Thymus (tissue), 11 donors: Measurements from ENCODE around the gene CCDC85B. TPM values are rescaled to one million over a fixed set of nuclear protein-coding genes. Genes with fewer than 3 reads are reported as not detected.

Experiments
- DNase-seq, 9 donors: peaks; one replicate each; pipeline ENCODE4 v3.0.0-alpha.2; 2013; ENCODE audit warnings: low spot score in 9 of 9, low read depth in 6 of 9, missing footprints in 1 of 9
- H3K27ac ChIP-seq, 2 donors: one replicate each; pipeline ENCODE4 v1.5.1; 2013; ENCODE audit warnings: control low read depth in 1 of 2, low read depth in 1 of 2, low read length in 1 of 2, mild to moderate bottlenecking in 1 of 2, moderate library complexity in 1 of 2
- H3K27me3 ChIP-seq, 2 donors: one replicate each; pipeline ENCODE4 v1.5.1; 2013; ENCODE audit warnings: low read length in 1 of 2; ENCODE audit not compliant: control insufficient read depth in 2 of 2, insufficient read depth in 1 of 2
- H3K36me3 ChIP-seq, 2 donors: one replicate each; pipeline ENCODE4 v1.5.1; 2013; ENCODE audit warnings: low read length in 1 of 2, mild to moderate bottlenecking in 1 of 2, moderate library complexity in 1 of 2; ENCODE audit not compliant: control insufficient read depth in 2 of 2, insufficient read depth in 2 of 2
- H3K4me1 ChIP-seq, 2 donors: one replicate each; pipeline ENCODE4 v1.5.1; 2013; ENCODE audit warnings: low read length in 2 of 2; ENCODE audit not compliant: control insufficient read depth in 2 of 2, insufficient read depth in 2 of 2
- H3K4me3 ChIP-seq, 2 donors: one replicate each; pipeline ENCODE4 v1.5.1; 2013; ENCODE audit warnings: low read length in 2 of 2, control low read depth in 1 of 2, mild to moderate bottlenecking in 1 of 2
- H3K9me3 ChIP-seq, 2 donors: one replicate each; pipeline ENCODE4 v1.5.1; 2013; ENCODE audit warnings: low read length in 1 of 2, mild to moderate bottlenecking in 1 of 2; ENCODE audit not compliant: control insufficient read depth in 2 of 2, insufficient read depth in 1 of 2
- WGBS: extraction: QIAGEN DNeasy Blood & Tissue Kit; methylation state at CpG from one replicate; pipeline ENCODE4 v1.1.7; 2013; 5-methylcytosine and 5-hydroxymethylcytosine counted together
- polyA plus RNA-seq: library from polyadenylated mRNA; stranded (reverse); fragments of 200-250 nt; gene quantifications from one replicate; pipeline ENCODE4 v1.2.3, GENCODE V29; 2013
- total RNA-seq: library from RNA; stranded (reverse); fragments of 120-200 nt; gene quantifications from one replicate; pipeline ENCODE4 v1.2.4, GENCODE V29; 2013
- donor health status: healthy.

Gene CCDC85B
- total and polyA plus RNA-seq, 2 donors: 20.2 to 30.5 TPM

GRCh38 chr11:65925397-65925796 lies 34.9 kb downstream of the CCDC85B start:
- Histone ChIP-seq H3K9me3 (no peaks in the 10 kb centered on the region), H3K4me3 (no peak overlapping the region), H3K27ac (no peak overlapping the region), H3K36me3 (peaks cover 19 to 31% of the 10 kb centered on the region in 2 donors), H3K4me1 (peaks cover 21 to 32% of the 10 kb centered on the region in 2 donors), H3K27me3 (no peaks in the 10 kb centered on the region)
- whole genome bisulfite sequencing: 97% methylated on average over 2 of the region's 2 CpGs
- DNase-seq: no peak

DNA sequence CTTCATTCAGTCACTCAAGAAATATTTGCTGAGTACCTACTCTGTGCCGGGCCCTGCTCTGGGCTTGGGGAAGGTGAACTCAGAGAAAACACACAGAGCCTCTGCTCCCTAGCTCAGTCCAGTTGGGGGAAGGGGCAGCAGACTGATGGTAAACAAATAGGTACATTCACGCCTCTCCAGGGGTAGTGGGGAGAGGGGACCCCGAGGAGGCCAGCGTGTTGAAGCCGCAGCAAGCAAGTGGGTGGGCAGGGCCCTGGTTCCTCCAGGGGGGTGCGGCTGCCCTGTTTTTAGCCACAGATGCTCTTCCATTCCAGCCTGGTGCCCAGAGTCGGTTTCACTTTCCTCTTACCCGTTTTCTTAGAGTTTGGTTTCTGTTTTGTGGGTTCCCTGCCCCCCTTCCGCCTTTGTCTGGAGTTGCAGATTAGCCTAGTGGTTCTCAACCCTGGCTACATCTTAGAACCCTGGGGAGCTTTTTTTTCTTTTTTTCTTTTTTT lies 37.5 kb downstream of the CCDC85B start:
- H3K4me3 ChIP-seq: peak overlapping the region; percentile 31 to 44
- H3K4me1 ChIP-seq: peaks cover 14 to 37% of the 10 kb centered on the region in 2 donors
- peak; percentile 65 to 96 (median 84) for DNase-seq
- no peaks in the 10 kb centered on the region for H3K9me3 ChIP-seq
- H3K36me3 ChIP-seq: peaks cover 5 to 9% of the 10 kb centered on the region in 2 donors
- peak overlapping the region; percentile 97 to 99 for H3K27ac ChIP-seq
- H3K27me3 ChIP-seq: no peaks in the 10 kb centered on the region
- 8% methylated on average over 9 of the region's 9 CpGs for WGBS

DNA sequence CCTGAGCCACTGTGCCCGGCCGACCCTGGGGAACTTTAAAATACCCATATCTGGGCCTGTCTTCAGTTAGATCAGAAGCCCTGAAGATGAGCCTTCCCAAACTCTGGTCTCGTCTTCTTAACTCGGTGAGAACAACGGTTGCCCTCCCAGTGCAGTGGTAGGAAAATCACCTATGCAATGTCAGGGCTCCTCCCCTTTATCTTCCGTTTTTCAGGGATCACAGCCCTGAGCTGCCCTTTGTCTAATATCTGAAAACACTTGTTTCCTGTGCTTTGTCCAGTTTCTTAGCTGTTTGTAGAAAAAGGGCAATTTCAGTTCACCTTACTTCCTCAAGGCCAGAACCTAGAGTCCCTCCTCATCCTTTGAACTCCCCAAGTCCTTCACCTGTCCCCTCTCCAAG lies 38.2 kb downstream of the CCDC85B start:
- Histone ChIP-seq H3K27ac (peak overlapping the region; percentile 97 to 99), H3K4me1 (peaks cover 14 to 37% of the 10 kb centered on the region in 2 donors), H3K9me3 (no peaks in the 10 kb centered on the region), H3K27me3 (no peaks in the 10 kb centered on the region), H3K4me3 (no peak overlapping the region), H3K36me3 (peaks cover 3 to 4% of the 10 kb centered on the region in 2 donors)
- peak in 1 of 9 donors; percentile 45 for DNase-seq
- 35% methylated on average over 6 of the region's 6 CpGs for WGBS

DNA sequence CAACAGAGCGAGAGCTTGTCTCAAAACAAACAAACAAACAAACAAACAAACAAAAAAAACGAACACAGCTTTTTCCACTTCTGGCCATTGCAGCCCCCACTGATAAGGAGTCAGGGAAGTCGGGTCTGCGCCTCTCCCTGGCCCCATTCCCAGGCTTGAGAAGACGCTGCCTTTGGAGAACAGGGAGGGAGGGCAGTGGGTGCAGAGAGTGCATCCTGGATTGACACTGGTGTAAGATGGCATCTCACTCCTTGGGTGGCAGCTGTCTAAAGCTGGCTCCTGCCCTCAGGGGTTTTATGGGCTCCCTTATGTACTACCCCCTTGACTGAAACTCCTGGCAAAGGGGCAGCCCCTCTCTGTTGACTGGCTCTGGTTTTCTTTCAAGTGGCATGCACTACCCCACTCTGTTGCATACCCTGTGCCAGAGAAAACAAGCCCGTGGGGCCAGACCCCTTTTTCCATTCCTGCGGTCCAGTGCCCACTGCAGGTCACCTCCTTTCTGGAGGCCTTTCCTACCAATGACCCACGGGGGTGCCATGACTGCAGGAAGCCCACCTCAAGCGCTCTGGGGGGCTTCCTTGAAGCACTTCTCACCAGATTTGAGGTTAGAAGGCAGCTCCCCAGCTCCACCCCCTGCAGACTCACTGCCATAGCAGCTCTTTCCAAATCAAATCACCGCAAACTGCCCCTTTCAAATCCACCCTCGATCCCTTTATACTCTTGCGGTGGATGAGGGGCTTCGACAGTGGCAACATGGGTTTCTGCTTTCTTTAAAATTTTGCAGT lies 41.5 kb downstream of the CCDC85B start:
- Histone ChIP-seq H3K27ac (no peak overlapping the region), H3K4me1 (peaks cover 14 to 36% of the 10 kb centered on the region in 2 donors), H3K9me3 (no peaks in the 10 kb centered on the region), H3K4me3 (no peak overlapping the region), H3K27me3 (no peaks in the 10 kb centered on the region), H3K36me3 (no peaks in the 10 kb centered on the region)
- DNase-seq: peak in 1 of 9 donors; percentile 37
- WGBS: 84% methylated on average over 13 of the region's 13 CpGs

DNA sequence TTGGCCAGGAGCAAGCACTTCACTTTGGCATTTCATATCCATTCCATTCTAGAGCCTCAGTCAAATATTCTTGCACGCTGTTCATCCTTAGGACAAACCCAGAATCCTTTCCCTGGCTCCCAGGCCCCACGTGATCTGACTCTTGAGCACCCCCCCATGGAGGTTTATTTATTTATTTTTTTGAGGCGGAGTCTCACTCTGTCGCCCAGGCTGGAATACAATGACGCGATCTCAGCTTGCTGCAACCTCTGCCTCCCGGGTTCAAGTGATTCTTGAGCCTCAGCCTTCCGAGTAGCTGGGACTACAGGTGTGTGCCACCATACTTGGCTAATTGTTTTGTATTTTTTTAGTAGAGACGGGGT lies 42.1 kb downstream of the CCDC85B start:
- Histone ChIP-seq H3K36me3 (no peaks in the 10 kb centered on the region), H3K27ac (no peak overlapping the region), H3K27me3 (no peaks in the 10 kb centered on the region), H3K4me3 (no peak overlapping the region), H3K9me3 (no peaks in the 10 kb centered on the region), H3K4me1 (peaks cover 12 to 30% of the 10 kb centered on the region in 2 donors)
- no peak for DNase-seq
- 79% methylated on average over 9 of the region's 9 CpGs for WGBS

GRCh38 chr11:65934014-65934413 lies 43.5 kb downstream of the CCDC85B start:
- H3K4me3 ChIP-seq: no peak overlapping the region
- no peaks in the 10 kb centered on the region for H3K36me3 ChIP-seq
- no peak for DNase-seq
- H3K27me3 ChIP-seq: no peaks in the 10 kb centered on the region
- peaks cover under 1 to 16% of the 10 kb centered on the region in 2 donors for H3K4me1 ChIP-seq
- 98% methylated on average over 4 of the region's 4 CpGs for WGBS
- no peaks in the 10 kb centered on the region for H3K9me3 ChIP-seq
- H3K27ac ChIP-seq: no peak overlapping the region

DNA sequence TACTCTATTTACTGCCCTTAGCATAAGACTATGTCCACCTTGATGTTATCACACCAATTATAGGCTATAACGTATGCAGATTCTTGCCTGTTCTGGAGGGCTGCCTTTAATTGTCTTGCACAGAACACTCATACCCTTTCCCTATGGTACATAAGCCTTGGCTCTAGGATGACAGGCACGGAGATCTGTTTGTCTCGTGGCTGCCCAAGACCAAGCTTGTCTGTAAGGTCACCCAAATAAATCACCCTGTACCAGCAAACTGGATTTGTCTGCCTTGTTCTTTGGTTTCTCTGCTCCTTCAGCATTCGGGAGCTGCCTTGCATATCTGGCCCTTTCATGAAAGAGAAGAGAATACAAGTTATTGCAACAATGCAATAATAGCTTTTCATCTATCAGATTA lies 47.3 kb downstream of the CCDC85B start:
- Histone ChIP-seq H3K4me3 (no peak overlapping the region), H3K4me1 (no peaks in the 10 kb centered on the region), H3K36me3 (no peaks in the 10 kb centered on the region), H3K27me3 (peaks cover 0 to 2% of the 10 kb centered on the region in 2 donors), H3K27ac (no peak overlapping the region), H3K9me3 (no peaks in the 10 kb centered on the region)
- DNase-seq: no peak
- WGBS: 96% methylated on average over 4 of the region's 4 CpGs

Other genes with a start within 250 kb of the CCDC85B start
- gene RELA, start 227.8 kb upstream of the CCDC85B start, total RNA-seq: 17.1 TPM
- gene RELA, start 227.8 kb upstream of the CCDC85B start, polyA plus RNA-seq: 41.9 TPM
- 53.5 TPM for gene KAT5, start 178.4 kb upstream of the CCDC85B start, total RNA-seq
- gene KAT5, start 178.4 kb upstream of the CCDC85B start, polyA plus RNA-seq: 104 TPM
- 85.9 TPM for gene RNASEH2C, start 169.9 kb upstream of the CCDC85B start, total RNA-seq
- gene RNASEH2C, start 169.9 kb upstream of the CCDC85B start, polyA plus RNA-seq: 49.4 TPM
- 5.3 TPM for gene AP5B1, start 109.7 kb upstream of the CCDC85B start, total RNA-seq
- gene AP5B1, start 109.7 kb upstream of the CCDC85B start, polyA plus RNA-seq: 7.6 TPM
- 0.47 TPM for gene OVOL1, start 103.6 kb upstream of the CCDC85B start, total RNA-seq
- gene OVOL1, start 103.6 kb upstream of the CCDC85B start, polyA plus RNA-seq: 1.3 TPM
- gene SNX32, start 56.7 kb upstream of the CCDC85B start, total RNA-seq: 0.38 TPM
- 1.1 TPM for gene SNX32, start 56.7 kb upstream of the CCDC85B start, polyA plus RNA-seq
- gene CFL1, start 32.5 kb upstream of the CCDC85B start, total RNA-seq: 1,006 TPM
- 673 TPM for gene CFL1, start 32.5 kb upstream of the CCDC85B start, polyA plus RNA-seq
- gene MUS81, start 30.2 kb upstream of the CCDC85B start, total RNA-seq: 46.8 TPM
- 127 TPM for gene MUS81, start 30.2 kb upstream of the CCDC85B start, polyA plus RNA-seq
- 11.9 TPM for gene EFEMP2, start 17.9 kb upstream of the CCDC85B start, total RNA-seq
- gene EFEMP2, start 17.9 kb upstream of the CCDC85B start, polyA plus RNA-seq: 41.8 TPM
- gene CTSW, start 10.8 kb upstream of the CCDC85B start, total RNA-seq: 18.5 TPM
- 4.2 TPM for gene CTSW, start 10.8 kb upstream of the CCDC85B start, polyA plus RNA-seq
- 71.0 TPM for gene FIBP, start 2.2 kb upstream of the CCDC85B start, total RNA-seq
- 70.9 TPM for gene FIBP, start 2.2 kb upstream of the CCDC85B start, polyA plus RNA-seq
- 0.14 TPM for gene FOSL1, start 9.7 kb downstream of the CCDC85B start, total RNA-seq
- gene FOSL1, start 9.7 kb downstream of the CCDC85B start, polyA plus RNA-seq: 3.8 TPM
- 11.0 TPM for gene C11orf68, start 28.4 kb downstream of the CCDC85B start, total RNA-seq
- 38.8 TPM for gene C11orf68, start 28.4 kb downstream of the CCDC85B start, polyA plus RNA-seq
- 200 TPM for gene DRAP1, start 28.8 kb downstream of the CCDC85B start, total RNA-seq
- 131 TPM for gene DRAP1, start 28.8 kb downstream of the CCDC85B start, polyA plus RNA-seq
- 0.09 TPM for gene TSGA10IP, start 54.8 kb downstream of the CCDC85B start, total RNA-seq
- gene TSGA10IP, start 54.8 kb downstream of the CCDC85B start, polyA plus RNA-seq: 0.05 TPM
- 35.4 TPM for gene SART1, start 71.1 kb downstream of the CCDC85B start, total RNA-seq
- gene SART1, start 71.1 kb downstream of the CCDC85B start, polyA plus RNA-seq: 97.5 TPM
- 24.7 TPM for gene EIF1AD, start 111.5 kb downstream of the CCDC85B start, total RNA-seq
- gene EIF1AD, start 111.5 kb downstream of the CCDC85B start, polyA plus RNA-seq: 17.8 TPM
- 64.7 TPM for gene BANF1, start 111.8 kb downstream of the CCDC85B start, total RNA-seq
- gene BANF1, start 111.8 kb downstream of the CCDC85B start, polyA plus RNA-seq: 172 TPM
- gene CST6, start 121.3 kb downstream of the CCDC85B start, total RNA-seq: 0.66 TPM
- 23.0 TPM for gene CST6, start 121.3 kb downstream of the CCDC85B start, polyA plus RNA-seq
- gene CATSPER1, start 135.8 kb downstream of the CCDC85B start, total RNA-seq: 0.14 TPM
- gene CATSPER1, start 135.8 kb downstream of the CCDC85B start, polyA plus RNA-seq: 0.34 TPM
- 0.42 TPM for gene GAL3ST3, start 158.5 kb downstream of the CCDC85B start, total RNA-seq
- gene GAL3ST3, start 158.5 kb downstream of the CCDC85B start, polyA plus RNA-seq: 0.25 TPM
- gene SF3B2, start 161.7 kb downstream of the CCDC85B start, total RNA-seq: 127 TPM
- gene SF3B2, start 161.7 kb downstream of the CCDC85B start, polyA plus RNA-seq: 147 TPM
- 9.2 TPM for gene PACS1, start 179.6 kb downstream of the CCDC85B start, total RNA-seq
- gene PACS1, start 179.6 kb downstream of the CCDC85B start, polyA plus RNA-seq: 29.5 TPM